Activated CD4-positive, alpha-beta T cell treated with anti-CD3 and anti-CD28 coated beads, Interleukin-2, Interleukin-6, amounts not matched to agents 100 ng/mL and 50 ng/mL, durations not matched to agents 16 hours and 8 hours (primary cell): ENCODE measurements around the gene MANEA.
A peak's percentile ranks its signal among the peaks of the same experiment; 100 is the strongest.
"Not testable (repeated sequence)": the region's sequence is repeated elsewhere in the genome, so short reads cannot be mapped to it uniquely, and the experiment has no call there.

Experiments
- DNase-seq: peaks from one replicate; pipeline ENCODE4 v3.0.0-alpha.2; 2020

The MANEA gene

GRCh38 chr6:95577304-95578105, at the start of gene MANEA:
MANEA (plus strand) TSS chr6:95577535; CDS start chr6:95586440, 8,905 bp downstream.
- peak; percentile 88 for DNase-seq

- DNase-seq = no peak
These were observed 47.6 kb upstream of the MANEA start for GRCh38 chr6:95529762-95530161.

DNA sequence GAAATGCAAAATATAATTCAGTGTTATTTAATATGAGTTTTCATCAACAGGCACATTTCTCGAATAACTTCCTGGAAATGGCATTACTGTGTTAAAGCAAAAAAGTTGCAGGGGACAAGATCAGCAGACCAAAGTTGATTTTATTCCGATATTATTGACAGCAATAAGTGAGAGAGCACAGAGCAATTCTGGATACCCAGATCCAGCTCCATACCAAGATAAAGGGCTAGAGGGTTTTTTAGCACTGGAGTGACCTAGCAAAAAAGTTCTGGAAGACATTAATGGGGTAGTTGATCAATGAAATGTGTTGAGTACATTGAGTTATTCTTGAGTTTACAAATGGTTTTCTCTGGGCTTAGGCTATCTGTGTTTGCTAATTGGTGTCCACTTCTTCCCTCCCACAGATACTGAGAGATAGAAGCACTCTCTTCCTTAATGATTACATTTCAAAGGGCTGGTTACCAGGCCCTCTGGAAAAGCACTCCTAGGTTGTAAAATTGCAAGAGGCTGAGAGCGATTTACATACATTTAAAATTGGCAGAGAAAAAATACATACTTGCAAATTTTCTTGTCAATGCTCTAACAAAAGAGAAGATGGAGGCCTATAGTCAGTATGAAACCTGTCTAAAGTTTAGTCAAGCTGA, 47.0 kb upstream of the MANEA start:
- no peak for DNase-seq

- no peak for DNase-seq
These were observed 33.5 kb upstream of the MANEA start for GRCh38 chr6:95543798-95544197.

DNA sequence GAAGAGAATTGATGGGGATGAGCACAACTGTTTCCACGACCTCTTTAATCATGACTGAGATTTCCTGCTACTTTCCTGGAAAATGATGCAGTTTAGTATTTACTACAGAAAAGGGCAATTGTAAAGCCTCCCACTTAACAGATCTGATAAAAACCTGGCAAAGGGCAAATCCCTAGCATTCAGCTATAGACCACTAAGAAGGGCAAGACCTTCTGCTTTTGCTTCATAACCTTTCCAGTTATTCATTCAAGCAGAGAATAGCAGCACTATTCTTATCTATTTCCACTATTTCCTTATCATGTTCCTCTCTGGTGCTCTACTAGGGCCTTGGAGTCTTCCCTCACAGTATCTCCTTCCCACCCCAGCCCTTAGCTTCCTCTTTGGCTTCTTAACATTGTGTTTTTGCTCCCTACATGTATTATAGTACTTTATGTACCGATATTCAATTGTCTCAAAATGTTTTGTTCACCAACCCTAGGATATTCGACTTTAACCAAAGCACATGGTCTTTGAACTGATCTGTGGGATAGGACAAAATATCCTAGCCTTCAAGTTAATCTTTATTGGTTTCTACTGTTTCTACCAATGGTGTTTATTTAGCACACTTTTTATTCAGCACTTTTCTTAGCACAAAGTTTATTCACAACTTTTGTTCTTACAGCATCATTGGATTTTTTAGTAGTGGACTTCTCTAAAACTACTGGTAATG, 32.7 kb upstream of the MANEA start:
- no peak for DNase-seq

DNA sequence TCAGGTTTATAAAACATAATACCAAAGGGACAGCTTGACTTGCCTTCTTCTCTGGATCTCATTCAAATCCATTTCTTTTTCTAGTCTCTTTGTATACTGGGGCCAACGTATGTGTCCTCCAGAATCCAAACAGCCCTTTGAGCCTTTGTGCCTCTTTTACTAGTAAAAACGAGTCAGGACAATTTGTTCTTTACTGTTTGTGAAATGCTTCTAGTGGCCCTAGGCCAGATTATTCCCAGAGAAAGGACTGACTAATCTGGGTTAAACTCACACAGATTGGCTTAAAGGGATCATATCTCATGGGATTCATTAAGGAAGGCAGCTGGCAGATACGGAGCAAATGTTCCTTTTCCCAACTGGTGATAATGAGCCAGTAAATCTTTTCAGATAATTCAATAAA, 32.1 kb upstream of the MANEA start:
- no peak for DNase-seq

- DNase-seq = no peak
These were observed 31.6 kb upstream of the MANEA start for GRCh38 chr6:95545686-95546085.

GRCh38 chr6:95546148-95546547, 31.2 kb upstream of the MANEA start:
- DNase-seq = no peak

GRCh38 chr6:95547043-95547442, 30.3 kb upstream of the MANEA start:
- DNase-seq = no peak

DNA sequence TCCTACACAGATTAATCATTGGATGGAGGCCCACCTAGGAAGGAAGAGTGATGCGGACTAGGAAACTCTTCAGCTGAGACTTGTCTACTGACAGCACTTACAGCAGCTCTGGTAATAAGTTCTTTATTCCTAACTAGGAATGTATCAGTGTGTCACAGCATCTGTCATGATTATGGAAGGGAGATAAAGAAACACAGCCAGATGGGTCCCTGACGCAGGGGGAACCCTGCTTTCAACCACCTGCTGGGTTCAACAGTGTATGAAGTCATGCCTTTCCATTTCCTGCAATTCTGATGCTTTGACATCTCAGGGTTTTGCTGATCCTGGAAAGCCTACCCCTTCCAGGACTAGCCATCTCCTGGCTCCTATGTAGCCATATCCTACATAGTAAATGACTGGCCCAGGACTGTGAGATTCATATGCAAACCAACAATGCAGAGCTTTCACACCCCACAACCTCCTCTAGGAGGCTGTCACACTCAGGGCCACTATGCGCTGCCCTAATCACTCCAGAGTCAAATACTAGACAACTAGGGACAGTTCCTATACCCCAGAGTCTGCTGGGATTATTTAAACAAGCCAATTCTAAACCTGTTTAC, 29.0 kb upstream of the MANEA start:
- DNase-seq = no peak

- no peak for DNase-seq
These were observed 25.5 kb upstream of the MANEA start for GRCh38 chr6:95551678-95552324.

DNA sequence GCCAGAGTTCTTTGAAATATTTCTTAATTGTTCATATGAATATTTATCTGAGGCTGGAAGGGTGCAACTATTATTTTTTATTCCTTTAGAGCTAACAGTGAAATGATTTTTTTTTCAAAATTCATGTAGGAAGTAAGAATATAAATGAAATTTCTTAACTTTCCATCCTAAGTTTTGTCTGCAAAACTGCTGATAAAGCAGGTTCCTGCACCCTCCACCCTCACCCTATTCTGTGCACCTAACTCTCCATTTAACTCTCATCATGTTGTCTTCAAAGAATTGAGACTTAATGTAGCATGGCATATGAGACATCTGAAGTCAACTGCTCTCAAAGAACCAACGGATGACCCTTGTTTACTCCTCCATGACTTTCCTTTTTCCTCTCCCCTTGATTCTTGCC, 23.5 kb upstream of the MANEA start:
- no peak for DNase-seq

- not testable (repeated sequence) for DNase-seq
These were observed 16.4 kb upstream of the MANEA start for GRCh38 chr6:95560956-95561355.

GRCh38 chr6:95569560-95569959, 7.8 kb upstream of the MANEA start:
- DNase-seq = no peak

GRCh38 chr6:95572098-95572497, 5.2 kb upstream of the MANEA start:
- DNase-seq = peak; percentile 49

DNA sequence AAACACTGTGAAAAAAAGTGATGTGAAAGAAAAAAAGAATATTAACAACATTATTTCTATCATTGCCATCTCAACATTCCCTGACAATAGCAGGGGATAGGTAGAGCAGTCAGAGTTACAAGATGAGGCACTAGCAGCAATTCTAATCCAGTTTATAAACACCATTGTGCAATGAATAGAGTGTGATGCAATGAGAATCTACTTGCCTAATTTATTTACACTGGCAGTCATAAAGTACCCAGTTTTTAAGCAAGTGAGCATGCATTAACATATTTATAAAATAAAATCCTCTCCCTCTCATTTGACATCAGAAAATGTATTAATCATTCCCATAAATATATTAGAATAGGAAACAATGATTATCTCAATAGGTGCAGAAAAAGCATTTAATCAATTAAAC, 2.5 kb upstream of the MANEA start:
- DNase-seq = no peak

- DNase-seq = peak; percentile 14
These were observed 927 bp upstream of the MANEA start for GRCh38 chr6:95576218-95576997.

- no peak for DNase-seq
These were observed 384 bp upstream of the MANEA start for GRCh38 chr6:95576998-95577303.

- peak; percentile 22 for DNase-seq
These were observed 723 bp downstream of the MANEA start for GRCh38 chr6:95578106-95578410.

- DNase-seq = no peak
These were observed 3.7 kb downstream of the MANEA start for GRCh38 chr6:95581073-95581472.

DNA sequence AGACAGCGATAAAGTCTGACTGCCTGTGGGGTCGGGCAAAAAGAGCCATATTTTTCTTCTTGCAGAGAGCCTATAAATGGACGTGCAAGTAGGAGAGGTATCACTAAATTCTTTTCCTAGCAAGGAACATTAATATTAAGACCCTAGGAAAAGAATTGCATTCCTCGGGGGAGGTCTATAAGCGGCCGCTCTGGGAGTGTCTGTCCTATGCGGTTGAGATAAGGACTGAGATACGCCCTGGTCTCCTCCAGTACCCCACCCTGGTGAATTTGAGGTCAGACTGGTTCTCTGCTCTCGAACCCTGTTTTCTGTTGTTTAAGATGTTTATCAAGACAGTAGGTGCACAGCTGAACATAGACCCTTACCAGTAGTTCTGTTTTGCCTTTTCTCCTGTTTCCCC, 6.9 kb downstream of the MANEA start:
- DNase-seq = not testable (repeated sequence)

DNA sequence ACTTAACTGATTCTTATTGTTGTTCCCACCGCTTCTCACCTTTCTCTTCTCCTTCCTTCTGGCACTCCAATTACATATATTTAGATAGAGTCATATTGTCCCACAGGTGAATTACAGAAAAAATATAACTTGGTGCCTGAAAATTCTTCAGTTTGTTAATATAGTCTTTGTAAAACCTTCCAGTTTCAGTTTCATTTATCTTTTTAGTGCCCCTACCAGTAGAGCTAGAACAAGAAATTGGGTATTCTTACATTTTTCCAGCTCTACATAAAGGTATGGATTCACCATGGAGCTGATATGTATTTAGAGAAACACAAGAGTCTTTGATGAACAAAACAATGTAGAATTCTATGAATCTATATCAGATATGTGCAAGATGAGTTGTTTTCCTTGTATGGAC, 10.7 kb downstream of the MANEA start:
- DNase-seq = no peak

- no peak for DNase-seq
These were observed 11.7 kb downstream of the MANEA start for GRCh38 chr6:95589067-95589466.
